ENCODE data around the gene RYR3.

- TF ChIP-seq CTCF (IDR thresholded peaks at IDR 0.05; ENCODE audit: low read depth, low read length) (no peak), EZH2phosphoT487 (IDR thresholded peaks at IDR 0.05; ENCODE audit: low read depth) (no peak)
Observed at GRCh38 chr15:33735143-33735542, 424.4 kb downstream of the RYR3 start.

All from OCI-LY3 (cell line).